GM04504 (cell line): ENCODE results near the gene FAM98C.
"Not testable (repeated sequence)": the region's sequence is repeated elsewhere in the genome, so short reads cannot be mapped to it uniquely, and the experiment has no call there.

ENCODE experiments used
- DNase-seq: peaks from one replicate; pipeline ENCODE4 v3.0.0-alpha.2; 2012; ENCODE audit warnings: low read depth

Gene FAM98C

GRCh38 chr19:38402967-38403674, at the start of gene FAM98C:
Gene FAM98C, plus strand, starts transcription at chr19:38403093. Its CDS starts 61 bp downstream, at chr19:38403154.
- peak; percentile 93 for DNase-seq

GRCh38 chr19:38355728-38356725, 46.9 kb upstream of the FAM98C start:
- DNase-seq: no peak

- DNase-seq: no peak
Measured at GRCh38 chr19:38358071-38358470, 44.8 kb upstream of the FAM98C start.

- no peak for DNase-seq
Measured at GRCh38 chr19:38359242-38360021, 43.5 kb upstream of the FAM98C start.

- DNase-seq: no peak
Measured at GRCh38 chr19:38360351-38360750, 42.5 kb upstream of the FAM98C start.

- no peak for DNase-seq
Measured at GRCh38 chr19:38360839-38361631, 41.9 kb upstream of the FAM98C start.

- no peak for DNase-seq
Measured at GRCh38 chr19:38361633-38362075, 41.2 kb upstream of the FAM98C start.

- no peak for DNase-seq
Measured at GRCh38 chr19:38362076-38362945, 40.6 kb upstream of the FAM98C start.

GRCh38 chr19:38362946-38363688, 39.8 kb upstream of the FAM98C start:
- not testable (repeated sequence) for DNase-seq

- DNase-seq: no peak
Measured at GRCh38 chr19:38367041-38367440, 35.9 kb upstream of the FAM98C start.

GRCh38 chr19:38369584-38369983, 33.3 kb upstream of the FAM98C start:
- DNase-seq: no peak

GRCh38 chr19:38370299-38370698, 32.6 kb upstream of the FAM98C start:
- DNase-seq: no peak

GRCh38 chr19:38371081-38371480, 31.8 kb upstream of the FAM98C start:
- DNase-seq: no peak

GRCh38 chr19:38373907-38374331, 29.0 kb upstream of the FAM98C start:
- no peak for DNase-seq

- peak; percentile 97 for DNase-seq
Measured at GRCh38 chr19:38374332-38375097, 28.4 kb upstream of the FAM98C start, which contains the start of gene PSMD8. Gene PSMD8, plus strand, starts transcription at chr19:38374571. Its CDS starts 31 bp downstream, at chr19:38374602.

GRCh38 chr19:38375098-38375493, 27.8 kb upstream of the FAM98C start:
- DNase-seq: no peak

- DNase-seq: no peak
Measured at GRCh38 chr19:38375748-38376147, 27.1 kb upstream of the FAM98C start.

GRCh38 chr19:38376576-38376975, 26.3 kb upstream of the FAM98C start:
- DNase-seq: no peak

- no peak for DNase-seq
Measured at GRCh38 chr19:38377052-38377451, 25.8 kb upstream of the FAM98C start.
